ENCODE data around the gene SNX9.

The SNX9 gene

GRCh38 chr6:157985378-157986155 lies 162.5 kb downstream of the SNX9 start:
- no peak for DNase-seq (ENCODE audit: low spot score)
- in situ Hi-C loops (cut with MboI; ENCODE audit: low pct_unique_long_range_greater_than_20kb, low sequenced_read_pairs, unreplicated experiment), result no loop called here
- no peak for TF ChIP-seq CTCF (IDR thresholded peaks at IDR 0.05; ENCODE audit: extremely low read depth, insufficient read depth, missing control alignments)

- in situ Hi-C loops (cut with MboI; ENCODE audit: low pct_unique_long_range_greater_than_20kb, low sequenced_read_pairs, unreplicated experiment), result no loop called here
Observed at GRCh38 chr6:157987788-157988699, 165.0 kb downstream of the SNX9 start.

GRCh38 chr6:157988700-157989063 lies 165.6 kb downstream of the SNX9 start:
- no peak for TF ChIP-seq CTCF (IDR thresholded peaks at IDR 0.05; ENCODE audit: extremely low read depth, insufficient read depth, missing control alignments)
- in situ Hi-C loops (cut with MboI; ENCODE audit: low pct_unique_long_range_greater_than_20kb, low sequenced_read_pairs, unreplicated experiment), result no loop called here
- DNase-seq (ENCODE audit: low spot score), result no peak

More at GRCh38 chr6:157987788-157988699, 165.0 kb downstream of the SNX9 start:
- DNase-seq (ENCODE audit: low spot score), result no peak
- no peak for TF ChIP-seq CTCF (IDR thresholded peaks at IDR 0.05; ENCODE audit: extremely low read depth, insufficient read depth, missing control alignments)

DNA sequence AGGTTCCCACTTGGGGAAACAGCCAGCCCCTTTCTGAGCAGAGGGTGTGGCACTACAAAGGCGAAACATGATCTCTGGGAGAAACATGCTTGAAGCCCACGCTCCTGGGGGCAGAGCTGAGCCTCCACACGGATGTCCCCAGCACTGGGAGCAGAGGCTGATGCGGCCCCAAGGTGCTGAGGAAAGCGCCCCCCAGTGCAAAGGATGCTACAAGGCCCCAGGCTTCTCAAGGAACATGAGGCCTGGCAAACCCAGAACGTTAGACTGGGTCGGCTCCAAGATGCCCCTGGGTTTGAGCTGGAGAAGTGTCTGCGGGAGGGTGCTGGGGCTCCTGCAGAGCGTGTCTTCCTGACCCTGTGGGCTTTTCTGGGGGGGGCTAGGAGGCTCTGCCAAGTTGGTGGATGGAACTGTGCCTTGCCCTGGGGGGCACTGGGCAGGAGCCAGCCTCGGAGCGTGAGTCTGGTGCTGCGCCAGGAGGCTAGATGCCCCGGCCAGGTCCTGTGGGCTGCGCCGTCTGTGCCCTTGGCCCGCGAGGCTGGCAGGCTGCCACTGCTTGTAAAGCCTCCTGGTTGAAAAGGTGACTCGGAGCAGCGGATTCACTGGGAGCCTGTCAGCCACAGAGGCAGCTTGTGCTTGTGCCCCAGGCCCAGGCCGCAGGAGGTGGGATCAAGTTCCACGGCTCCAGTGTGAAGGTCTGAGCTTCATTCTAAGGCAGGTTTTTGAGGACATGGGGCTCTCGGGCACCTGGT lies 166.7 kb downstream of the SNX9 start:
- no peak for TF ChIP-seq CTCF (IDR thresholded peaks at IDR 0.05; ENCODE audit: extremely low read depth, insufficient read depth, missing control alignments)
- in situ Hi-C loops (cut with MboI; ENCODE audit: low pct_unique_long_range_greater_than_20kb, low sequenced_read_pairs, unreplicated experiment), result no loop called here
- DNase-seq (ENCODE audit: low spot score), result no peak

GRCh38 chr6:157990321-157991066 lies 167.4 kb downstream of the SNX9 start:
- no peak for DNase-seq (ENCODE audit: low spot score)
- in situ Hi-C loops (cut with MboI; ENCODE audit: low pct_unique_long_range_greater_than_20kb, low sequenced_read_pairs, unreplicated experiment), result no loop called here

More at GRCh38 chr6:157990321-157991066, 167.4 kb downstream of the SNX9 start:
- TF ChIP-seq CTCF (IDR thresholded peaks at IDR 0.05; ENCODE audit: extremely low read depth, insufficient read depth, missing control alignments), result no peak

Measured in GM13977 (cell line).